GM18858 (cell line): Measurements from ENCODE around the gene SHPK.
"Not testable (repeated sequence)": the region's sequence is repeated elsewhere in the genome, so short reads cannot be mapped to it uniquely, and the experiment has no call there.

Source experiments
- ATAC-seq: cut with Tn5 transposase; IDR thresholded peaks from one replicate; pipeline ENCODE4 v1.9.1; 2021; ENCODE audit not compliant: unreplicated experiment

Gene SHPK

GRCh38 chr17:3594051-3594800 lies 41.8 kb downstream of the SHPK start:
- ATAC-seq = no peak

GRCh38 chr17:3593384-3593783 lies 42.7 kb downstream of the SHPK start:
- ATAC-seq = no peak

- ATAC-seq = no peak
These were observed 43.7 kb downstream of the SHPK start for GRCh38 chr17:3592216-3592860.

- ATAC-seq = no peak
These were observed 45.3 kb downstream of the SHPK start for GRCh38 chr17:3590768-3591167.

GRCh38 chr17:3590231-3590630 lies 45.8 kb downstream of the SHPK start:
- no peak for ATAC-seq

- ATAC-seq = no peak
These were observed 46.3 kb downstream of the SHPK start for GRCh38 chr17:3589784-3590183.

GRCh38 chr17:3585826-3586225 lies 50.2 kb downstream of the SHPK start:
- ATAC-seq = no peak

GRCh38 chr17:3583456-3583855 lies 52.6 kb downstream of the SHPK start:
- no peak for ATAC-seq

- no peak for ATAC-seq
These were observed 53.1 kb downstream of the SHPK start for GRCh38 chr17:3582915-3583314.

GRCh38 chr17:3578667-3579066 lies 57.4 kb downstream of the SHPK start:
- not testable (repeated sequence) for ATAC-seq

- ATAC-seq = no peak
These were observed 59.1 kb downstream of the SHPK start for GRCh38 chr17:3576970-3577369.

- no peak for ATAC-seq
These were observed 60.5 kb downstream of the SHPK start for GRCh38 chr17:3575511-3575910.

GRCh38 chr17:3574231-3574630 lies 61.8 kb downstream of the SHPK start:
- no peak for ATAC-seq

GRCh38 chr17:3573246-3574100 lies 62.6 kb downstream of the SHPK start:
- ATAC-seq = no peak

GRCh38 chr17:3572231-3572630 lies 63.8 kb downstream of the SHPK start:
- ATAC-seq = no peak

GRCh38 chr17:3571043-3571900 lies 64.8 kb downstream of the SHPK start:
- no peak for ATAC-seq

- ATAC-seq = no peak
These were observed 66.4 kb downstream of the SHPK start for GRCh38 chr17:3569534-3570137.

GRCh38 chr17:3566551-3566950 lies 69.5 kb downstream of the SHPK start:
- ATAC-seq = no peak

- no peak for ATAC-seq
These were observed 70.9 kb downstream of the SHPK start for GRCh38 chr17:3565143-3565542.

GRCh38 chr17:3564241-3564640 lies 71.8 kb downstream of the SHPK start:
- not testable (repeated sequence) for ATAC-seq
